ENCODE data around the gene ANO1.

ANO1 gene

GRCh38 chr11:70073871-70074371 lies 4.2 kb upstream of the ANO1 start:
- no peak for DNase-seq

GRCh38 chr11:70074746-70075145 lies 3.4 kb upstream of the ANO1 start:
- DNase-seq, result no peak

- DNase-seq, result no peak
Observed at GRCh38 chr11:70075836-70076235, 2.3 kb upstream of the ANO1 start.

GRCh38 chr11:70076461-70076931 lies 1.6 kb upstream of the ANO1 start:
- no peak for DNase-seq

- DNase-seq, result no peak
Observed at GRCh38 chr11:70077411-70078094, 564 bp upstream of the ANO1 start.

- no peak for DNase-seq
Observed at GRCh38 chr11:70078781-70079616, 882 bp downstream of the ANO1 start.

- no peak for DNase-seq
Observed at GRCh38 chr11:70079691-70080090, 1.6 kb downstream of the ANO1 start.

- no peak for DNase-seq
Observed at GRCh38 chr11:70080763-70081162, 2.6 kb downstream of the ANO1 start.

- no peak for DNase-seq
Observed at GRCh38 chr11:70082829-70083228, 4.7 kb downstream of the ANO1 start.

GRCh38 chr11:70084046-70084984 lies 6.2 kb downstream of the ANO1 start:
- no peak for DNase-seq

GRCh38 chr11:70085815-70086769 lies 8.0 kb downstream of the ANO1 start:
- no peak for DNase-seq

- no peak for DNase-seq
Observed at GRCh38 chr11:70087446-70088167, 9.5 kb downstream of the ANO1 start.

- DNase-seq, result no peak
Observed at GRCh38 chr11:70088735-70089250, 10.7 kb downstream of the ANO1 start.

- no peak for DNase-seq
Observed at GRCh38 chr11:70089631-70090030, 11.5 kb downstream of the ANO1 start.

GRCh38 chr11:70090961-70091381 lies 12.9 kb downstream of the ANO1 start:
- no peak for DNase-seq

GRCh38 chr11:70091638-70092037 lies 13.5 kb downstream of the ANO1 start:
- no peak for DNase-seq

GRCh38 chr11:70092959-70093715 lies 15.0 kb downstream of the ANO1 start:
- DNase-seq, result no peak

GRCh38 chr11:70095541-70096252 lies 17.6 kb downstream of the ANO1 start:
- no peak for DNase-seq
